Keratinocyte (primary cell): ENCODE data around the gene TSFM. TPM values are rescaled to one million over a fixed set of nuclear protein-coding genes. Genes with fewer than 3 reads are reported as not detected.
A peak's percentile ranks its signal among the peaks of the same experiment; 100 is the strongest.

Source experiments
- DNase-seq: peaks from one replicate; pipeline ENCODE4 v3.0.0-alpha.2; 2011; ENCODE audit warnings: low read depth, missing footprints, low spot score
- FAIRE-seq: peaks from 2 replicates; lab custom pipeline; 2011; peaks lifted over from hg19 to GRCh38; lab: Jason Lieb, UNC
- H2AFZ ChIP-seq: 2 replicates; pipeline ENCODE4 v1.6.0; 2012; ENCODE audit warnings: low read length, control low read depth, inconsistent platforms; ENCODE audit not compliant: control insufficient read depth
- H3K27ac ChIP-seq: 2 replicates; pipeline ENCODE4 v1.5.1; 2011; ENCODE audit warnings: low read length; ENCODE audit not compliant: control insufficient read depth, insufficient read depth
- H3K27me3 ChIP-seq: 3 replicates; pipeline ENCODE4 v1.6.0; 2011; ENCODE audit warnings: low read length; ENCODE audit not compliant: control insufficient read depth, insufficient read depth; ENCODE audit errors: extremely low read depth
- H3K36me3 ChIP-seq, 2 experiments: 2 replicates in 1 of 2; 3 replicates in 1 of 2; pipeline ENCODE4 v1.5.1; 2011; ENCODE audit warnings: low read length in 2 of 2, mild to moderate bottlenecking in 1 of 2; ENCODE audit not compliant: control insufficient read depth in 2 of 2, insufficient read depth in 2 of 2; ENCODE audit errors: extremely low read depth in 1 of 2
- H3K4me1 ChIP-seq: 3 replicates; pipeline ENCODE4 v1.5.1; 2011; ENCODE audit warnings: low read length; ENCODE audit not compliant: control insufficient read depth, insufficient read depth; ENCODE audit errors: extremely low read depth
- H3K4me2 ChIP-seq: 3 replicates; pipeline ENCODE4 v1.6.0; 2011; ENCODE audit warnings: low read depth, low read length; ENCODE audit not compliant: control insufficient read depth, insufficient read depth; ENCODE audit errors: extremely low read depth
- H3K4me3 ChIP-seq, 3 experiments: fragments of 200-600 bp in 1 of 3; sonication (generic) in 1 of 3; 2 replicates in 2 of 3; 3 replicates in 1 of 3; pipeline ENCODE4 v1.5.1; 2011 to 2016; ENCODE audit warnings: low read length in 3 of 3, mild to moderate bottlenecking in 3 of 3, control low read depth in 2 of 3, inconsistent platforms in 1 of 3, low read depth in 1 of 3, mixed read lengths in 1 of 3, mixed run types in 1 of 3, moderate library complexity in 1 of 3; ENCODE audit not compliant: control insufficient read depth in 2 of 3, insufficient read depth in 2 of 3; ENCODE audit errors: extremely low read depth in 1 of 3
- H3K79me2 ChIP-seq: 2 replicates; pipeline ENCODE4 v1.6.0; 2012; ENCODE audit warnings: low read length; ENCODE audit not compliant: control insufficient read depth, insufficient read depth
- H3K9ac ChIP-seq: 3 replicates; pipeline ENCODE4 v1.6.0; 2011; ENCODE audit warnings: low read length; ENCODE audit not compliant: control insufficient read depth, insufficient read depth; ENCODE audit errors: extremely low read depth
- H3K9me1 ChIP-seq: 3 replicates; pipeline ENCODE4 v1.6.0; 2011; ENCODE audit warnings: low read length; ENCODE audit not compliant: control insufficient read depth, insufficient read depth; ENCODE audit errors: extremely low read depth
- H3K9me3 ChIP-seq: 2 replicates; pipeline ENCODE4 v1.5.1; 2012; ENCODE audit warnings: low read depth, low read length; ENCODE audit not compliant: control insufficient read depth
- H4K20me1 ChIP-seq: 3 replicates; pipeline ENCODE4 v1.6.0; 2011; ENCODE audit warnings: low read length; ENCODE audit not compliant: control insufficient read depth, insufficient read depth; ENCODE audit errors: extremely low read depth
- EZH2 ChIP-seq: IDR thresholded peaks from one replicate; pipeline ENCODE4 v1.6.1; 2012; ENCODE audit warnings: inconsistent platforms, mild to moderate bottlenecking, low read length, moderate library complexity
- dilution Hi-C: fragments of 300-500 bp; cut with MboI; formaldehyde crosslinking; loops from one replicate; pipeline ENCODE4 v1.7.0; 2020; ENCODE audit warnings: low sequenced_read_pairs; ENCODE audit not compliant: extremely low pct_ligation_motif_present
- polyA plus RNA-seq, 5 experiments: library from polyadenylated mRNA; depleted of rRNA in 3 of 5; stranded (reverse) in 3 of 5; stranded (forward) in 1 of 5; unstranded in 1 of 5; fragments of >200 nt; gene quantifications; 1 replicate in 1 of 5; 2 replicates in 3 of 5; 3 replicates in 1 of 5; pipeline versions ENCODE4 v1.2.1 to v1.2.3, GENCODE V29; 2011 to 2012; ENCODE audit warnings: missing spikeins in 2 of 5, low read depth in 1 of 5, low replicate concordance in 1 of 5
- TF ChIP-seq, protein P1 (sequence below), 3 experiments: IDR thresholded peaks in 1 of 3; conservative IDR thresholded peaks in 1 of 3; optimal IDR thresholded peaks in 1 of 3; 2 replicates in 2 of 3; 3 replicates in 1 of 3; pipeline versions ENCODE3 to v1.5.1; 2011; ENCODE audit warnings: low read length in 3 of 3, mild to moderate bottlenecking in 3 of 3, moderate library complexity in 2 of 3, control low read depth in 1 of 3, inconsistent platforms in 1 of 3; ENCODE audit not compliant: insufficient read depth in 2 of 3; ENCODE audit errors: extremely low read depth in 1 of 3

The TSFM gene
- polyA plus RNA-seq, 1 donor (not counting 4 experiments of a cell fraction or from before 2014, with no cell fraction given) = 30.5 TPM

DNA sequence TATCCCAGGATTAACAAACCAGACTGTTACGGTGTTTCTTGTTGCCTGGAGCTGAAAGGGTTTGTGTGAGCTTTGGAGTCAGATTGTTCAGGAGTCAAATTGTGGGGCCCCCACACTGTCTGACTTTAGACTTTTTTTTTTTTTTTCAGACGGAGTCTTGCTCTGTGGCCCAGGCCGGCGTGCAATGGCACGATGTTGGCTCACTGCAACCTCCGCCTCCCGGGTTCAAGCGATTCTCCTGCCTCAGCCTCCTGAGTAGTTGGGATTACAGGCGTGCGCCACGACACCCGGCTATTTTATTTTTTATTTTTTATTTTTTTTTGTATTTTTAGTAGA lies 847 bp downstream of the TSFM start:
- peak overlapping the region; percentile 97 for H3K4me2 ChIP-seq
- H2AFZ ChIP-seq = peak overlapping the region; percentile 78
- no peaks in the 10 kb centered on the region for H3K9me3 ChIP-seq
- dilution Hi-C loops = no loop called here
- H3K4me3 ChIP-seq = peak overlapping the region; percentile 80 to 100 (median 99)
- H3K4me1 ChIP-seq = peaks cover 8% of the 10 kb centered on the region
- H4K20me1 ChIP-seq = no peaks in the 10 kb centered on the region
- peaks cover 10 to 16% of the 10 kb centered on the region in 2 experiments for H3K36me3 ChIP-seq
- no peak for FAIRE-seq
- H3K27ac ChIP-seq = peak overlapping the region; percentile 75
- TF ChIP-seq, protein P1, sequence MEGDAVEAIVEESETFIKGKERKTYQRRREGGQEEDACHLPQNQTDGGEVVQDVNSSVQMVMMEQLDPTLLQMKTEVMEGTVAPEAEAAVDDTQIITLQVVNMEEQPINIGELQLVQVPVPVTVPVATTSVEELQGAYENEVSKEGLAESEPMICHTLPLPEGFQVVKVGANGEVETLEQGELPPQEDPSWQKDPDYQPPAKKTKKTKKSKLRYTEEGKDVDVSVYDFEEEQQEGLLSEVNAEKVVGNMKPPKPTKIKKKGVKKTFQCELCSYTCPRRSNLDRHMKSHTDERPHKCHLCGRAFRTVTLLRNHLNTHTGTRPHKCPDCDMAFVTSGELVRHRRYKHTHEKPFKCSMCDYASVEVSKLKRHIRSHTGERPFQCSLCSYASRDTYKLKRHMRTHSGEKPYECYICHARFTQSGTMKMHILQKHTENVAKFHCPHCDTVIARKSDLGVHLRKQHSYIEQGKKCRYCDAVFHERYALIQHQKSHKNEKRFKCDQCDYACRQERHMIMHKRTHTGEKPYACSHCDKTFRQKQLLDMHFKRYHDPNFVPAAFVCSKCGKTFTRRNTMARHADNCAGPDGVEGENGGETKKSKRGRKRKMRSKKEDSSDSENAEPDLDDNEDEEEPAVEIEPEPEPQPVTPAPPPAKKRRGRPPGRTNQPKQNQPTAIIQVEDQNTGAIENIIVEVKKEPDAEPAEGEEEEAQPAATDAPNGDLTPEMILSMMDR (optimal IDR thresholded peaks at IDR 0.05 in 1 of 3, IDR thresholded peaks at IDR 0.05 in 1 of 3, conservative IDR thresholded peaks at IDR 0.05 in 1 of 3; ENCODE audit: extremely low read depth in 1 of 3, insufficient read depth in 2 of 3, low read length in 3 of 3) = no peak
- no peak for TF ChIP-seq EZH2
- H3K79me2 ChIP-seq = peaks cover 16% of the 10 kb centered on the region
- H3K9me1 ChIP-seq = no peaks in the 10 kb centered on the region
- no peak for DNase-seq
- H3K9ac ChIP-seq = peak overlapping the region; percentile 86
- H3K27me3 ChIP-seq = no peaks in the 10 kb centered on the region

DNA sequence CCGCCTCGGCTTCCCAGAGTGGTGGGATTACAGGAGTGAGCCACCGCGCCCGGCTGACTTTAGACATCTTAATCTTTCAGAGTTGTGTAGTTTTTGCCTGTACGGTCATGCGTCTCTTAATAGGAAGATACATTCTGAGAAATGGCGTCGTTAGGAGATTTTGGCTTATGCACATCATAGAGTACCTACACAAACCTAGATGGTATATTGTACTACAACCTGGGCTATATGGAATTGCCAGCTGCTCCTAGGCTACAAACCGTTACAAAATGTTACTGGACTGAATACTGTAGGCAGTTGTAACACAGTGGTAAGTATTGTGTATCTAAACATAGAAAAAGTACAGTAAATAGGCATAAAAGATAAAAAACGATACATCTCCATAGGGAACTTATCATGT lies 1.3 kb downstream of the TSFM start:
- Histone ChIP-seq H3K9me1 (no peaks in the 10 kb centered on the region), H3K79me2 (peaks cover 16% of the 10 kb centered on the region), H3K4me1 (peaks cover 8% of the 10 kb centered on the region), H3K27ac (no peak overlapping the region), H3K4me3 (no peak overlapping the region), H3K36me3 (peaks cover 11 to 18% of the 10 kb centered on the region in 2 experiments), H2AFZ (no peak overlapping the region), H4K20me1 (no peaks in the 10 kb centered on the region), H3K9ac (no peak overlapping the region), H3K4me2 (peak overlapping the region; percentile 97), H3K27me3 (no peaks in the 10 kb centered on the region), H3K9me3 (no peaks in the 10 kb centered on the region)
- dilution Hi-C loops = no loop called here
- FAIRE-seq = no peak
- no peak for DNase-seq
- TF ChIP-seq, protein P1 (optimal IDR thresholded peaks at IDR 0.05 in 1 of 3, IDR thresholded peaks at IDR 0.05 in 1 of 3, conservative IDR thresholded peaks at IDR 0.05 in 1 of 3; ENCODE audit: extremely low read depth in 1 of 3, insufficient read depth in 2 of 3, low read length in 3 of 3) = no peak
